H9 (cell line): ENCODE data around the gene OR2S2. TPM values are rescaled to one million over a fixed set of nuclear protein-coding genes. Genes with fewer than 3 reads are reported as not detected.

ENCODE experiments used
- DNase-seq: peaks from one replicate; pipeline ENCODE4 v3.0.0-alpha.2; 2017
- H2AFZ ChIP-seq: one replicate; pipeline ENCODE4 v1.6.1; 2013; ENCODE audit warnings: mild to moderate bottlenecking, low read length, control low read depth, moderate library complexity
- H2AK5ac ChIP-seq: 2 replicates; pipeline ENCODE4 v1.6.1; 2013; ENCODE audit warnings: low read length, control low read depth, mixed read lengths; ENCODE audit not compliant: insufficient read length
- H2BK120ac ChIP-seq: one replicate; pipeline ENCODE4 v1.6.1; 2013; ENCODE audit warnings: low read depth, mild to moderate bottlenecking, low read length, control low read depth, inconsistent platforms; ENCODE audit not compliant: poor library complexity, severe bottlenecking
- H2BK12ac ChIP-seq: 2 replicates; pipeline ENCODE4 v1.6.1; 2013; ENCODE audit warnings: low read length, control low read depth, mixed read lengths, low read depth; ENCODE audit not compliant: insufficient read length
- H2BK15ac ChIP-seq: 2 replicates; pipeline ENCODE4 v1.6.1; 2013; ENCODE audit warnings: low read depth, low read length, control low read depth
- H2BK20ac ChIP-seq: one replicate; pipeline ENCODE4 v1.6.1; 2013; ENCODE audit warnings: low read depth, mild to moderate bottlenecking, low read length, control low read depth, inconsistent platforms; ENCODE audit not compliant: poor library complexity, severe bottlenecking
- H2BK5ac ChIP-seq: 2 replicates; pipeline ENCODE4 v1.6.1; 2013; ENCODE audit warnings: low read length, control low read depth, mixed read lengths; ENCODE audit not compliant: insufficient read length
- H3K14ac ChIP-seq: 2 replicates; pipeline ENCODE4 v1.6.1; 2013; ENCODE audit warnings: low read length, control low read depth; ENCODE audit not compliant: insufficient read depth
- H3K18ac ChIP-seq: 2 replicates; pipeline ENCODE4 v1.6.1; 2013; ENCODE audit warnings: low read depth, mild to moderate bottlenecking, mixed read lengths, low read length, control low read depth; ENCODE audit not compliant: insufficient read length
- H3K23ac ChIP-seq: 2 replicates; pipeline ENCODE4 v1.6.1; 2013; ENCODE audit warnings: low read length, control low read depth, mixed read lengths, low read depth; ENCODE audit not compliant: insufficient read length
- H3K23me2 ChIP-seq: 2 replicates; pipeline ENCODE4 v1.6.1; 2013; ENCODE audit warnings: low read depth, mild to moderate bottlenecking, mixed read lengths, low read length, control low read depth; ENCODE audit not compliant: insufficient read length, poor library complexity, severe bottlenecking
- H3K27ac ChIP-seq: 2 replicates; pipeline ENCODE4 v1.5.1; 2013; ENCODE audit warnings: low read length, control low read depth, mixed read lengths, low read depth; ENCODE audit not compliant: insufficient read length
- H3K27me3 ChIP-seq: 2 replicates; pipeline ENCODE4 v1.6.1; 2013; ENCODE audit warnings: low read length, control low read depth, inconsistent platforms; ENCODE audit not compliant: insufficient read depth
- H3K4ac ChIP-seq: 2 replicates; pipeline ENCODE4 v1.6.1; 2013; ENCODE audit warnings: low read depth, mild to moderate bottlenecking, control low read depth, inconsistent platforms, low read length, moderate library complexity
- H3K4me1 ChIP-seq: 2 replicates; pipeline ENCODE4 v1.6.1; 2013; ENCODE audit warnings: low read length, control low read depth, inconsistent platforms; ENCODE audit not compliant: insufficient read depth
- H3K4me2 ChIP-seq: 2 replicates; pipeline ENCODE4 v1.6.1; 2013; ENCODE audit warnings: low read length, control low read depth, mixed read lengths; ENCODE audit not compliant: insufficient read length, insufficient read depth
- H3K56ac ChIP-seq: 2 replicates; pipeline ENCODE4 v1.6.1; 2013; ENCODE audit warnings: low read depth, mild to moderate bottlenecking, mixed read lengths, low read length, control low read depth; ENCODE audit not compliant: insufficient read length
- H3K79me1 ChIP-seq: 2 replicates; pipeline ENCODE4 v1.6.1; 2013; ENCODE audit warnings: low read depth, mild to moderate bottlenecking, moderate library complexity, low read length, control low read depth, inconsistent platforms; ENCODE audit not compliant: insufficient read depth, poor library complexity, severe bottlenecking
- H3K79me2 ChIP-seq: 2 replicates; pipeline ENCODE4 v1.6.1; 2013; ENCODE audit warnings: low read length, control low read depth, inconsistent platforms; ENCODE audit not compliant: insufficient read depth
- H3K9ac ChIP-seq: 2 replicates; pipeline ENCODE4 v1.6.1; 2013; ENCODE audit warnings: low read length, control low read depth, mixed read lengths; ENCODE audit not compliant: insufficient read length; ENCODE audit errors: extremely low read depth
- H3K9me3 ChIP-seq: one replicate; pipeline ENCODE4 v1.6.1; 2013; ENCODE audit warnings: low read depth, low read length, inconsistent platforms; ENCODE audit not compliant: control insufficient read depth
- H3T11ph ChIP-seq: one replicate; pipeline ENCODE4 v1.6.1; 2013; ENCODE audit warnings: mild to moderate bottlenecking, low read length, control low read depth, inconsistent platforms
- H4K20me1 ChIP-seq: one replicate; pipeline ENCODE4 v1.6.1; 2013; ENCODE audit not compliant: control insufficient read depth, insufficient read length, insufficient read depth
- H4K5ac ChIP-seq: 2 replicates; pipeline ENCODE4 v1.6.1; 2013; ENCODE audit warnings: low read depth, mild to moderate bottlenecking, mixed read lengths, low read length, control low read depth; ENCODE audit not compliant: insufficient read length
- H4K8ac ChIP-seq: replicated peaks from 2 replicates; pipeline ENCODE4 v1.6.1; 2013; ENCODE audit warnings: low read length, control low read depth, mixed read lengths, low read depth; ENCODE audit not compliant: insufficient read length
- H4K91ac ChIP-seq: 2 replicates; pipeline ENCODE4 v1.6.1; 2013; ENCODE audit warnings: low read depth, mild to moderate bottlenecking, moderate library complexity, mixed read lengths, low read length, control low read depth; ENCODE audit not compliant: insufficient read length
- H3K27ac Mint-ChIP-seq, 3 experiments: 2 replicates in 2 of 3; 3 replicates in 1 of 3; pipeline ENCODE4 v1.8.0; 2020 to 2021; ENCODE audit warnings: mixed read lengths in 3 of 3, mild to moderate bottlenecking in 1 of 3, moderate library complexity in 1 of 3
- H3K27me3 Mint-ChIP-seq: 2 replicates; pipeline ENCODE4 v1.8.0; 2021; ENCODE audit warnings: low read depth, mild to moderate bottlenecking, moderate library complexity, mixed read lengths
- H3K36me3 Mint-ChIP-seq, 3 experiments: 2 replicates in 2 of 3; 3 replicates in 1 of 3; pipeline ENCODE4 v1.8.0; 2020 to 2021; ENCODE audit warnings: low read depth in 3 of 3, mixed read lengths in 3 of 3; ENCODE audit not compliant: insufficient read depth in 1 of 3
- H3K4me1 Mint-ChIP-seq, 2 experiments: 2 replicates each; pipeline ENCODE4 v1.8.0; 2020; ENCODE audit warnings: mixed read lengths in 2 of 2
- H3K4me3 Mint-ChIP-seq, 2 experiments: 2 replicates in 1 of 2; 3 replicates in 1 of 2; pipeline ENCODE4 v1.8.0; 2020 to 2021; ENCODE audit warnings: mild to moderate bottlenecking in 2 of 2, mixed read lengths in 2 of 2, moderate library complexity in 1 of 2
- H3K9me3 Mint-ChIP-seq, 2 experiments: 2 replicates in 1 of 2; 3 replicates in 1 of 2; pipeline ENCODE4 v1.8.0; 2020; ENCODE audit warnings: mild to moderate bottlenecking in 2 of 2, mixed read lengths in 2 of 2, moderate library complexity in 1 of 2
- CTCF ChIP-seq: fragments of 200-600 bp; sonication (generic); conservative IDR thresholded peaks from 3 replicates; pipeline ENCODE4 v1.8.0; 2021; ENCODE audit warnings: antibody characterized with exemption, mild to moderate bottlenecking
- WGBS: extraction: QIAGEN DNeasy Blood & Tissue Kit; methylation state at CpG from one replicate; pipeline ENCODE4 v1.1.7; 2013; ENCODE audit warnings: missing lambda C conversion rate, low lambda C conversion rate, mixed read lengths; ENCODE audit not compliant: insufficient read length; ENCODE audit errors: extremely low coverage; 5-methylcytosine and 5-hydroxymethylcytosine counted together
- total RNA-seq: library from RNA; stranded (reverse); gene quantifications from 2 replicates; pipeline ENCODE4 v1.2.1, GENCODE V29; 2021

The OR2S2 gene
- total RNA-seq, 1 experiment from 2014 or later = not detected

- no peak for DNase-seq
- no peaks in the 10 kb centered on the region for H3K23me2 ChIP-seq
- no peaks in the 10 kb centered on the region for H4K20me1 ChIP-seq
- no peaks in the 10 kb centered on the region for H3K79me2 ChIP-seq
- Mint-ChIP-seq H3K9me3 (peaks cover 7 to 10% of the 10 kb centered on the region in 2 experiments), H3K27ac (no peak overlapping the region), H3K27me3 (peaks cover 26% of the 10 kb centered on the region), H3K4me1 (no peaks in the 10 kb centered on the region), H3K4me3 (no peak overlapping the region), H3K36me3 (no peaks in the 10 kb centered on the region)
- H3K23ac ChIP-seq = no peak overlapping the region
- no peak overlapping the region for H3K18ac ChIP-seq
- no peak overlapping the region for H2BK120ac ChIP-seq
- H4K8ac ChIP-seq = no peak overlapping the region
- no peak overlapping the region for H2BK15ac ChIP-seq
- H3K9me3 ChIP-seq = no peaks in the 10 kb centered on the region
- H3K4me2 ChIP-seq = no peak overlapping the region
- H2BK12ac ChIP-seq = no peak overlapping the region
- H4K5ac ChIP-seq = no peak overlapping the region
- no CpG with 5 or more reads among the region's 3 CpGs for WGBS
- no peak overlapping the region for H4K91ac ChIP-seq
- H3K4me1 ChIP-seq = no peaks in the 10 kb centered on the region
- no peak overlapping the region for H3K27ac ChIP-seq
- H3K14ac ChIP-seq = no peak overlapping the region
- no peak overlapping the region for H2BK20ac ChIP-seq
- H2AFZ ChIP-seq = no peak overlapping the region
- H2AK5ac ChIP-seq = no peak overlapping the region
- no peak overlapping the region for H3K9ac ChIP-seq
- H3T11ph ChIP-seq = no peak overlapping the region
- H3K27me3 ChIP-seq = no peaks in the 10 kb centered on the region
- H3K4ac ChIP-seq = no peak overlapping the region
- TF ChIP-seq CTCF = no peak
- no peaks in the 10 kb centered on the region for H3K79me1 ChIP-seq
- no peak overlapping the region for H2BK5ac ChIP-seq
- H3K56ac ChIP-seq = no peak overlapping the region
These were observed 22.5 kb upstream of the OR2S2 start for GRCh38 chr9:35980289-35981011.
